CD8-positive, alpha-beta memory T cell (primary cell): ENCODE measurements around the gene DPF3. TPM values are rescaled to one million over a fixed set of nuclear protein-coding genes. Genes with fewer than 3 reads are reported as not detected.

Experiments
- CTCF ChIA-PET: fragments of 350-600 bp; sonication (Branson Sonifier 250); formaldehyde crosslinking; loops from one replicate; lab custom pipeline; 2021; ENCODE audit warnings: antibody characterized with exemption; lab: Charles Lee
- POLR2A ChIA-PET: fragments of 350-600 bp; sonication (Branson Sonifier 250); formaldehyde crosslinking; loops from one replicate; lab custom pipeline; 2021; ENCODE audit warnings: antibody characterized with exemption; lab: Charles Lee
- DNase-seq, 5 donors: peaks; one replicate each; pipeline versions ENCODE4 v3.0.0 to v3.0.0-alpha.2; 2020 to 2022; ENCODE audit warnings: mixed read lengths in 1 of 5
- H3K27ac ChIP-seq: one replicate; pipeline ENCODE4 v1.7.0; 2013; ENCODE audit warnings: low read depth, mild to moderate bottlenecking, low read length, moderate library complexity
- H3K27me3 ChIP-seq: 2 replicates; pipeline ENCODE4 v1.7.0; 2013; ENCODE audit warnings: low read length, mild to moderate bottlenecking; ENCODE audit not compliant: insufficient read depth, poor library complexity, severe bottlenecking
- H3K36me3 ChIP-seq: 2 replicates; pipeline ENCODE4 v1.7.0; 2013; ENCODE audit warnings: mild to moderate bottlenecking, low read length, moderate library complexity; ENCODE audit not compliant: insufficient read depth
- H3K4me1 ChIP-seq: 2 replicates; pipeline ENCODE4 v1.7.0; 2013; ENCODE audit warnings: mild to moderate bottlenecking, low read length, moderate library complexity; ENCODE audit not compliant: insufficient read depth
- H3K4me3 ChIP-seq: 2 replicates; pipeline ENCODE4 v1.7.0; 2013; ENCODE audit warnings: mild to moderate bottlenecking, low read length
- H3K9me3 ChIP-seq: 2 replicates; pipeline ENCODE4 v1.7.0; 2013; ENCODE audit warnings: mild to moderate bottlenecking, low read length
- H3K27ac Mint-ChIP-seq, 8 donors: one replicate each; pipeline ENCODE4 v1.8.0; 2020 to 2021; ENCODE audit warnings: mixed read lengths in 8 of 8, mild to moderate bottlenecking in 6 of 8, inconsistent platforms in 3 of 8, moderate library complexity in 3 of 8
- H3K27me3 Mint-ChIP-seq, 2 donors: one replicate each; pipeline ENCODE4 v1.8.0; 2020 to 2021; ENCODE audit warnings: mixed read lengths in 2 of 2, mild to moderate bottlenecking in 1 of 2, moderate library complexity in 1 of 2
- H3K36me3 Mint-ChIP-seq, 3 donors: one replicate each; pipeline ENCODE4 v1.8.0; 2020 to 2021; ENCODE audit warnings: mixed read lengths in 3 of 3, inconsistent platforms in 1 of 3, mild to moderate bottlenecking in 1 of 3
- H3K4me1 Mint-ChIP-seq, 3 donors: one replicate each; pipeline ENCODE4 v1.8.0; 2020 to 2021; ENCODE audit warnings: mixed read lengths in 3 of 3, inconsistent platforms in 1 of 3, mild to moderate bottlenecking in 1 of 3
- H3K4me3 Mint-ChIP-seq, 7 donors: one replicate each; pipeline ENCODE4 v1.8.0; 2020 to 2021; ENCODE audit warnings: mixed read lengths in 7 of 7, mild to moderate bottlenecking in 6 of 7, moderate library complexity in 4 of 7, inconsistent platforms in 2 of 7
- H3K9me3 Mint-ChIP-seq, 5 donors: one replicate each; pipeline ENCODE4 v1.8.0; 2020 to 2022; ENCODE audit warnings: mixed read lengths in 5 of 5, mild to moderate bottlenecking in 3 of 5, moderate library complexity in 2 of 5, inconsistent platforms in 1 of 5
- polyA plus RNA-seq: library from polyadenylated mRNA; unstranded; fragments of 300-500 nt; fragmentation: Illumina TruSeq; gene quantifications from one replicate; pipeline ENCODE4 v1.2.3, GENCODE V29; 2021
- total RNA-seq, 2 experiments: library from RNA; stranded (reverse); gene quantifications; one replicate each; pipeline ENCODE4 v1.2.3, GENCODE V29; 2021

DPF3 gene
- total and polyA plus RNA-seq, 3 experiments from 2014 or later: 0.50 to 1.3 (median 0.62) TPM

- no peak overlapping the region for H3K27ac Mint-ChIP-seq
- peaks cover 0 to 2% (median 0%) of the 10 kb centered on the region in 5 donors for H3K9me3 Mint-ChIP-seq
- Histone ChIP-seq H3K4me3 (no peak overlapping the region), H3K4me1 (no peaks in the 10 kb centered on the region), H3K27me3 (no peaks in the 10 kb centered on the region), H3K27ac (no peak overlapping the region), H3K36me3 (no peaks in the 10 kb centered on the region), H3K9me3 (no peaks in the 10 kb centered on the region)
- H3K4me3 Mint-ChIP-seq: no peak overlapping the region
- POLR2A ChIA-PET: no interaction called here
- peaks cover 4% of the 10 kb centered on the region in 2 donors for H3K27me3 Mint-ChIP-seq
- H3K36me3 Mint-ChIP-seq: peaks cover 0 to 8% (median 7%) of the 10 kb centered on the region in 3 donors
- DNase-seq: no peak
- peaks cover 0 to 8% (median 6%) of the 10 kb centered on the region in 3 donors for H3K4me1 Mint-ChIP-seq
- CTCF ChIA-PET: no interaction called here
Measured at GRCh38 chr14:72779679-72780078, 114.2 kb downstream of the DPF3 start.

GRCh38 chr14:72777636-72778035 lies 116.3 kb downstream of the DPF3 start:
- Mint-ChIP-seq H3K27ac (no peak overlapping the region), H3K9me3 (no peaks in the 10 kb centered on the region), H3K4me3 (no peak overlapping the region), H3K4me1 (peaks cover 0 to 8% (median 6%) of the 10 kb centered on the region in 3 donors), H3K36me3 (peaks cover 0 to 6% (median under 1%) of the 10 kb centered on the region in 3 donors), H3K27me3 (peaks cover under 1 to 5% of the 10 kb centered on the region in 2 donors)
- no peak overlapping the region for H3K27ac ChIP-seq
- POLR2A ChIA-PET: no interaction called here
- H3K36me3 ChIP-seq: no peaks in the 10 kb centered on the region
- DNase-seq: no peak
- H3K27me3 ChIP-seq: no peaks in the 10 kb centered on the region
- H3K4me3 ChIP-seq: no peak overlapping the region
- H3K4me1 ChIP-seq: no peaks in the 10 kb centered on the region
- CTCF ChIA-PET: no interaction called here
- no peaks in the 10 kb centered on the region for H3K9me3 ChIP-seq

- no peaks in the 10 kb centered on the region for H3K27me3 ChIP-seq
- H3K27ac Mint-ChIP-seq: peak overlapping the region in 1 of 8 donors; percentile 62
- no peaks in the 10 kb centered on the region for H3K4me1 ChIP-seq
- H3K4me1 Mint-ChIP-seq: peaks cover 0 to 8% (median 6%) of the 10 kb centered on the region in 3 donors
- H3K27me3 Mint-ChIP-seq: peaks cover 0 to 7% of the 10 kb centered on the region in 2 donors
- no peak overlapping the region for H3K4me3 ChIP-seq
- peak overlapping the region in 1 of 7 donors; percentile 1 for H3K4me3 Mint-ChIP-seq
- no peaks in the 10 kb centered on the region for H3K9me3 ChIP-seq
- no peak overlapping the region for H3K27ac ChIP-seq
- H3K9me3 Mint-ChIP-seq: no peaks in the 10 kb centered on the region
- CTCF ChIA-PET: no interaction called here
- no peak for DNase-seq
- H3K36me3 ChIP-seq: no peaks in the 10 kb centered on the region
- H3K36me3 Mint-ChIP-seq: peaks cover 0 to 6% (median 0%) of the 10 kb centered on the region in 3 donors
- POLR2A ChIA-PET: no interaction called here
Measured at GRCh38 chr14:72776701-72777261, 117.1 kb downstream of the DPF3 start.

GRCh38 chr14:72775923-72776554 lies 117.9 kb downstream of the DPF3 start:
- Mint-ChIP-seq H3K9me3 (no peaks in the 10 kb centered on the region), H3K27me3 (peaks cover 0 to 7% of the 10 kb centered on the region in 2 donors)

GRCh38 chr14:72774894-72775620 lies 118.8 kb downstream of the DPF3 start:
- Mint-ChIP-seq H3K27me3 (peaks cover 0 to 7% of the 10 kb centered on the region in 2 donors), H3K4me3 (no peak overlapping the region), H3K27ac (no peak overlapping the region), H3K36me3 (peaks cover 0 to 7% (median 0%) of the 10 kb centered on the region in 3 donors), H3K9me3 (no peaks in the 10 kb centered on the region), H3K4me1 (peaks cover 0 to 8% (median 6%) of the 10 kb centered on the region in 3 donors)
- no peak overlapping the region for H3K4me3 ChIP-seq
- no peak overlapping the region for H3K27ac ChIP-seq
- ChIA-PET POLR2A (no interaction called here), CTCF (no interaction called here)
- no peaks in the 10 kb centered on the region for H3K9me3 ChIP-seq
- no peak for DNase-seq
- no peaks in the 10 kb centered on the region for H3K27me3 ChIP-seq
- no peaks in the 10 kb centered on the region for H3K36me3 ChIP-seq
- no peaks in the 10 kb centered on the region for H3K4me1 ChIP-seq

More at GRCh38 chr14:72775923-72776554, 117.9 kb downstream of the DPF3 start:
- ChIA-PET POLR2A (no interaction called here), CTCF (no interaction called here)
- no peaks in the 10 kb centered on the region for H3K27me3 ChIP-seq
- Mint-ChIP-seq H3K4me3 (no peak overlapping the region), H3K36me3 (peaks cover 0 to 6% (median 0%) of the 10 kb centered on the region in 3 donors), H3K27ac (no peak overlapping the region), H3K4me1 (peaks cover 0 to 8% (median 6%) of the 10 kb centered on the region in 3 donors)
- no peaks in the 10 kb centered on the region for H3K9me3 ChIP-seq
- H3K4me1 ChIP-seq: no peaks in the 10 kb centered on the region
- no peak overlapping the region for H3K4me3 ChIP-seq
- H3K27ac ChIP-seq: no peak overlapping the region
- DNase-seq: no peak
- no peaks in the 10 kb centered on the region for H3K36me3 ChIP-seq

GRCh38 chr14:72774141-72774540 lies 119.8 kb downstream of the DPF3 start:
- CTCF ChIA-PET: no interaction called here
- DNase-seq: no peak

GRCh38 chr14:72771561-72771960 lies 122.3 kb downstream of the DPF3 start:
- Histone ChIP-seq H3K27ac (no peak overlapping the region), H3K4me1 (no peaks in the 10 kb centered on the region), H3K4me3 (no peak overlapping the region), H3K9me3 (peaks cover 5% of the 10 kb centered on the region), H3K36me3 (no peaks in the 10 kb centered on the region), H3K27me3 (no peaks in the 10 kb centered on the region)
- Mint-ChIP-seq H3K4me3 (no peak overlapping the region), H3K4me1 (peaks cover 0 to 1% (median 0%) of the 10 kb centered on the region in 3 donors), H3K36me3 (peaks cover 0 to 17% (median 6%) of the 10 kb centered on the region in 3 donors), H3K27ac (no peak overlapping the region), H3K27me3 (peaks cover 0 to 11% of the 10 kb centered on the region in 2 donors), H3K9me3 (peaks cover 12 to 20% (median 15%) of the 10 kb centered on the region in 5 donors)
- DNase-seq: no peak
- CTCF ChIA-PET: no interaction called here
- POLR2A ChIA-PET: no interaction called here

More at GRCh38 chr14:72774141-72774540, 119.8 kb downstream of the DPF3 start:
- peaks cover 0 to 7% of the 10 kb centered on the region in 2 donors for H3K27me3 Mint-ChIP-seq
- no peak overlapping the region for H3K27ac Mint-ChIP-seq
- H3K9me3 Mint-ChIP-seq: no peaks in the 10 kb centered on the region
- Histone ChIP-seq H3K27ac (no peak overlapping the region), H3K4me3 (no peak overlapping the region), H3K36me3 (no peaks in the 10 kb centered on the region), H3K27me3 (no peaks in the 10 kb centered on the region), H3K9me3 (no peaks in the 10 kb centered on the region), H3K4me1 (no peaks in the 10 kb centered on the region)
- H3K4me1 Mint-ChIP-seq: peaks cover 0 to 8% (median 6%) of the 10 kb centered on the region in 3 donors
- no peak overlapping the region for H3K4me3 Mint-ChIP-seq
- peaks cover 0 to 8% (median 0%) of the 10 kb centered on the region in 3 donors for H3K36me3 Mint-ChIP-seq
- POLR2A ChIA-PET: interaction anchor here (0.6 kb wide), 1 partner anchor 246 kb away, joined by 3 read pairs; no protein-coding TSS in a partner anchor

GRCh38 chr14:72766296-72766695 lies 127.6 kb downstream of the DPF3 start:
- Histone ChIP-seq H3K4me1 (no peaks in the 10 kb centered on the region), H3K27ac (no peak overlapping the region), H3K9me3 (peaks cover 5% of the 10 kb centered on the region), H3K36me3 (no peaks in the 10 kb centered on the region), H3K27me3 (no peaks in the 10 kb centered on the region), H3K4me3 (no peak overlapping the region)
- Mint-ChIP-seq H3K36me3 (peaks cover 0 to 39% (median 3%) of the 10 kb centered on the region in 3 donors), H3K27ac (peak overlapping the region in 1 of 8 donors; percentile 9), H3K9me3 (peaks cover 12 to 29% (median 19%) of the 10 kb centered on the region in 5 donors), H3K4me1 (no peaks in the 10 kb centered on the region), H3K4me3 (no peak overlapping the region), H3K27me3 (peaks cover 3 to 4% of the 10 kb centered on the region in 2 donors)
- ChIA-PET CTCF (no interaction called here), POLR2A (no interaction called here)
- no peak for DNase-seq
